GM04504 (cell line): ENCODE measurements around the gene MEF2D.

Experiments used
- DNase-seq: peaks from one replicate; pipeline ENCODE4 v3.0.0-alpha.2; 2012; ENCODE audit warnings: low read depth

MEF2D gene

DNA sequence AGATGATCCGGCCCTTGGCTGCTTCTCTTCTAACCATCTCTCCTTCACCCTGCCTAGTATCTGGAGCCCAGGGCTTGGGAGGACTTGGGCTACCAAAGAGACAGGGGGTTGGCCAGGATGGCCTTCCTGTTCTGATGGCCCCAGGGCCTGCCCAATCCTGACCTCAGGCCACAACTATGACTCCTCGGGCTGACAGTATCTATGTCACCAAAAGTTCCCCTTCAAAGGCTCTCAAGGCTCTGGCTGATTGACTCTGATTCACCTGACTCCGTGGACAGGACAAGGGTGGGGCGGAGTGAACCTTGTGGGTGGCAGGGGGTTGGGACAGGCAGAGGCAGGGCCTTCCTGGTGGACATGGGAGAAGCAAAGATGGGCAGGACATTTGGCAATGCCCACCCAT lies 12.7 kb downstream of the MEF2D start:
- DNase-seq: no peak

DNA sequence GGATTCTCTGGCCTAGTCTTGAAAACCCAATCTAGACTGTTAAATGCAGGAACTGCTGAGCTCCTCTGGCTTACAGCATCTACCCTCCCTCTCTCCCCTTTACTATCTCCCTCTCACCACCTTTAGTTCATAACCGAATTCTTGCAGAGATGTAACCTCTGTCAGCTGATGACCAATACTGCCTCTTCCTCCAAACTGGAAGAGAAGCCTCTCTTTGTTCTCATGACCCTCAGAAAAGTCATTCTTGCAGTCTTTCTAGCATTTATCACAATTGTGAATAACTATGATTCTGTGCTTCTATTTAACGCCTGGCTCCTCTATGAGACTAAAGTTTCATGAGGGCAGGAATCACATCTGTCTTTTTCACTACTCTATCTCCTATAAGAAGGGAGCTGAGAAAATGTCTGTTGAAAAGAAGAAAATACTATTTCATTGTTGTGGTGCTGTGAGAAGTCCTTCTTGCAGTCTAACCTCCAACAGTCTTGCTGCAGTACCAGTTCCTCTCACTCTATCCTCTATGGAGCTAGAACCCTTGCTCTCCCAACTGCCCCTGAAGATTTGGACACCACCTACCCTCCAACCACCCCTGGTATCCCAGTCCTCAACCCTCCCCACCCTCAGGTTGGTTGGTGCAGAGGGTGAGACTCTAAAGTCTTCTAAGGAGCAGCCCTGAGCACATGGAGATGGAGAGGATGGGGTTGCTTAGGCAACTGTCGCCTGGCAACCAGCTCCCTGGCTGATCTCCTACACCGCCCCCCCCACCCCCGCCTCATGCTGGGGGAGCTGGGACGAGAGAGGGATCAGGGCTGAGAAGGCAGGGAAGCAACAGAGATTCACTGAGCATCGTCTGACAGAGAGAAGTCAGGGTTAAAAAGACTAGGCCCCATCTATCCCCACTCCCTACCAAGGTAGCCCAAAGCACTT lies 13.9 kb downstream of the MEF2D start:
- DNase-seq: no peak

GRCh38 chr1:156485984-156486383 lies 14.6 kb downstream of the MEF2D start:
- DNase-seq: no peak

DNA sequence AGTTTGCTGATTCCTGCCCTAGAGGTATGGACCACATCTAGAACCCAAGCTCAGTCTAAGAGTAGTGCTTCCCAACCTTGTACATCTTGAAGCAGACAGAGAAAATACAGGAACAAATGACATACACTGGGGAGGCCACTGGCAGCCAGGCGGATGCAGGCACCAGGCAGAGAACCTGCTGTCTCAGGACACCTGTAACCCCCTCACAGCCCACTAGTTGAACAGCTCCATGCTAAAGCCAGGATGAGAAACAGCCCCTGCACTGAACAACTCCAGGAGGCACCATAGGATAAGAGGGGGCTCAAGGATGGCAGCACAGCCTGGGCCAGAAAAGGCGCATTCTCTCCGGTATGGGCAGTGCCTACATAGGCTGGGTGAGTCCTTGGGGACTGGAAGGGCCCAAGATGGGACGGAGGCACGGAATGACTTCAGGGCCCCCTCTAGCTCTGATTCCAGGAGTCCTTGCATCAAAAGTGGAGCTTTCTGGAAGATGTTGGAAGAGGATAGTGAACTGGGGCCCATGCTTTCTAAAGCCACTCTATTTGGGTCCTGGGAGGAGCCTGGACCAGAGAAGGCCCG lies 16.0 kb downstream of the MEF2D start:
- no peak for DNase-seq

GRCh38 chr1:156483397-156483796 lies 17.2 kb downstream of the MEF2D start:
- no peak for DNase-seq

DNA sequence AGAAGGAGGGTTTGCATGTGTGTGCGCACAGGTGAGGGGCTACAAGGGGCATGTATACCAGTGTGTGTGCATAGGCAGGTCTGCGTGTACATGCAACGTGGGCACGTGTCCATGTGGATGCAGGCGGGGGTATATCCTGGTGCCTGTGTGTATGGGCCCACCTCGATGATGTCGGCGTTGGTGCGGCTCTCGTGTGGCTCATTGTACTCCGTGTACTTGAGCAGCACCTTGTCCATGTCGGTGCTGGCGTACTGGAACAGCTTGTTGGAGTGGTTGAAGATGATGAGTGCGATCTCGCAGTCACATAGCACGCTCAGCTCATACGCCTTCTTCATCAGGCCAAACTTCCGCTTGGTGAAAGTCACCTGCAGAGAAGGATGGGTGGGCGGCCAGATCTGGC lies 18.3 kb downstream of the MEF2D start:
- DNase-seq: no peak

GRCh38 chr1:156481527-156481926 lies 19.0 kb downstream of the MEF2D start:
- DNase-seq: no peak

DNA sequence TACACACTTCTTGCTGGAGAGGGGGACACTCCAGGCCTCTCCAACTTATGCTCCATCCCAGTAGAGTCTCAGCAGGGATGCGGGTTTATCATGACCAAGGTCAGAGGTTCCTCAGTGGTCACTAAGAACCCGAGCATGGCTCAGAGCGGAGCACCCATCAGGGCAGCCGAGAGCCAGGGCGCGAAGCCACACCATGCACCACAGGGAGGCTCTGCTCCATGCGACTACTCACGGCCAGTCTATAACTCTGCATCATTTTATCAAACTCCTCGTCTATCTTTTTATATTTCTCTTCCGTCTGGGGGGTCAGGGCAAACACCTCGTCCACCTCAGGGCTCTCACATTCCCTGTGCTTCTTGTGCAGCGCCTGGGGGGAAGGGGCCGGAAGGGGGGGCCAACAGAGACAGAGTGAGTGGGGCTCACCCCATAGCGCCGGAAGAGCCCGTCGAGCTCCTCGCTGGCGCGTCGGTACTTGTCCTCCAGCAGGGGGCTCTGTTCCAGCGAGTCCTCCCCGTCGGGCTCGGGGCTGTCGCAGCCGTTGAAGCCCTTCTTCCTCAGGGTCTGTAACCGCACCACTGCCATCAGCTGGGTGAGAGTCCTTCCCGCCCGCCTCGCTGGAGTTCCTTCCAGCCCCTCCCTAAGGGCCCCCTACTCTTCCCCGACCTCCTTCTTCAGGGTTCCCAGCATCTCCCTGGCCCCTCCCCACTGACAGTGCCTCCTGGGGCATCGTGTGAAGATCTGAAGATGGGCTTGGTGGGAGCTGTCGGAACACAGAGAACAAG lies 20.0 kb downstream of the MEF2D start:
- no peak for DNase-seq

GRCh38 chr1:156480016-156480370 lies 20.6 kb downstream of the MEF2D start:
- no peak for DNase-seq

DNA sequence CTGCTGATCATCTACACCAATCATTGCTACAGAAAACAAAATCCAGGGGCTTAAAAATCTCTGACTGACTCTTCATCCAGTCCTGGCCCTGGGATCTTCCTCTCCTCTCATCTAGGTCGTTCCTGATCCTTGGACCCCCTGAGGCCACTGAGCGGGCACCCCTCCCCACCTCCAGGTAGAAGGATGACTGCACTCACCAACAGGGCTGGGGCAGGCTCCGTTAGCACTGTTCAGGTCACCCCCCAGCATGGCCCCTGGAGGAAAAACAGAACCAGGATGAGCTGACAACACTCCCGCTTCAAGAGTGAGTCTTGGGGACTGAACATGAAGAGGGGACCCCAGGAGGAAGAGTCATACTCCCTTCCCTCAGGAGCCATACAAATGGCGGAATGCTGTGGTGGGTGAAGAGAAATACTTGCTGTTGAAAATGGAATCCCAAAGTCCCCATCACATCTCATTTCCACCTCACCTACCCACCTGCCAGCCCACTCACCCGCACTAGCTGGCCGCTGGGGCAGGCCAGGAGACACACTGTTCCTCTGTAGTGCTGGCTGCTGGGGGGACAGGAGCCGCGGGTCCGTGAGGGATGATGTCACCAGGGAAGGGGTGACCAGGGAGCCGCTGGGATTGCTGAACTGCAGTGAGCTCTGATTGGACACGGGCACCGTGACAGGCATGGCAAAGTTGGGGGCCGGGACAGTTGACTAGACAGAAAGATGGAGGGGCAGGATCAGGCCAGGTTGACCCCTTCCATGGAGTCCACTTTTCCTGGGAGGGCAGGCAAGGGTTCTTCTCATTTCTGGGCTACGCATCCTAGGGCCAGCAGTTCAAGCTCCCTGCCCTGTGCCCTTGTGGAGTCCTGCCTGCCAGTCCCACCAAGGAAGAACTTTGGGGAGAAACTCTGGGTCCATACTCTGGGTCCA lies 21.2 kb downstream of the MEF2D start:
- no peak for DNase-seq

DNA sequence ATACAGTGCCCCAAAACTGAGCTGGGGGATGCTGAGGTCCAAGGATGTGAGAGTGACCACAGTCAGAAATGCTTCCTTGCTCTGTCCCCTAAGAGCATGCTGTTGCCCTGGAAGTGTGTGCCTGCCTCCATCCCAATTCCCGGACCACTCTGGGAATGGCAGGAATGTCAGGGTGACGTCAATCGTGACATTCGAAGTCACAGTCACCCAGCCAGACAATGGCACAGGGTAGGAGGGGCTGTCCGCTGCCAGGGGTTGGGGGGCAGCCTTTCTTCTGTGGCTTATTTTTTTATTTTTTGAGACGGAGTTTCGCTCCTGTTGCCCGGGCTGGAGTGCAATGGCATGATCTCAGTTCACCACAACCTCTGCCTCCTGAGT lies 22.3 kb downstream of the MEF2D start:
- no peak for DNase-seq

- DNase-seq: no peak
These were observed 22.9 kb downstream of the MEF2D start for GRCh38 chr1:156477526-156478249.

DNA sequence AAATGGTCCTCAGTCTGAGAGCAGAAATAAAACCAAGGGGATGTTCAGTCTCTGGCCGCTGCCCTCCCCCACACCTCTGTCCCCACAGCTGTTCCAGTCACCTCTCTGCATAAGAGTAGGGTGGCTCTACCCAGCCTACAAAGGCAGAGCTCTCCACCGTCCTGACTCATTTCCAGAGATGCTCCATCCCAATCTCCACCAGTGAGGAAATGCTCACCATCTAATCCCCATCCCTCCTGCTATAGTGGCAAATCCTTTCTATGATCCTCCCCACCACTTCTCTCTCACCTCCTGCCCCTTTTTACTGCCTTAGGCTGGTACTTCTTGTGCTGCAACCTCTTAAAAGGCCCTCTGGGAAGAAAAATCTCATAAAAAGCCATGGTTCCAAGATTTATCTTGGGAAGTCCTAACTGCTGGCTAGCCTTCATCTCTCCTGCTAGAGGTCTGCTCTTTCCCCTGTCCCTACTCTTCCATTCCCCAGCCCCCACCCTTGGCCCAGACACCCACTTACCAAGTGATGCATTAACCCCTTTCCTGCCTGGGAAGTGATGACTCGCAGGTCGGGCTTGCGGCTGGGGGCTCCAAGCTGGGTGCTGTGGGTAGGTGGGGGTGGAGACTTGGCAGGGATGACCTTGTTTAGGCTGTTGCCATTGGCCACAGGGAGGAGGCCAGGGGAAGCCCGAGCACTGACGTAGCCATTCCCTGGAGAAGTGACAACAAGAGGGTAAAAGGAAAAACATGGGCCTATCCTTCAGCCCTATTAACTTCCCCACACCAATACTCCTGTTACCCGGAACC lies 23.9 kb downstream of the MEF2D start:
- no peak for DNase-seq

- peak; percentile 67 for DNase-seq
These were observed 24.7 kb downstream of the MEF2D start for GRCh38 chr1:156475568-156476500.

- no peak for DNase-seq
These were observed 25.6 kb downstream of the MEF2D start for GRCh38 chr1:156474966-156475365.

- DNase-seq: no peak
These were observed 28.8 kb downstream of the MEF2D start for GRCh38 chr1:156471496-156472490.

- DNase-seq: no peak
These were observed 30.1 kb downstream of the MEF2D start for GRCh38 chr1:156470473-156470872.
